ENCODE measurements around the gene KHK.
"Not testable (repeated sequence)": the region's sequence is repeated elsewhere in the genome, so short reads cannot be mapped to it uniquely, and the experiment has no call there.

KHK gene

DNA sequence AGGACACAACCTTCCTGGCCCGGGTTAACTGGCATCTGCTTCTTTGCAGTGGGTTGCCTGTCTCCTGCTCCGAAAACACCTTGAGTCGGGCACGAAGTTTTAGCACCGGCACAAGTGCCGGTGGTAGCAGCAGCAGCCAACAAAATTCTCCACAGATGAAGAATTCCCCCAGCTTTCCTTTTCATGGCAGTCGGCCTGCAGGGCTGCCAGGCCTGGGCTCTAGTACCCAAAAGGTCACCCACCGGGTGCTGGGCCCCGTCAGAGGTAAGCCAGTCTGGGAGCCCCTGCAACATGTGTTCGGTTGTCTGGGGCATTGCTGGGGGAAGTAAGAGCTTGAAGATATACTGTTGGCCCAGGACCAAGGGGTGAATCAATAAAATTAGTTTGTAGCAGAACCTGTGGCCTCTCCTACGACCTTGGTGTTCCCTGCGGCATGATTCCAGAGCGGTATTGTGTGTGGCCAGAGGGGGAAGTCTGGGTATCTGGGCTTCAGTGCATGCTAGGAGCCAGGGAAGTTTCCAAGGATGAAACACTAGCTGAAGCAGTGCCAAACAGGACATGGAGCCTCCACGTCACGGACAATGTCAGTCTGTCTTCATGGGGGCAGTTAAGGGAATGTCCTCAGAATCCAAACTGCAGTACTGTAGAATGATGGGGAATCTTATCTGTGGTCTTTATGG, 27.3 kb upstream of the KHK start:
- DNase-seq (ENCODE audit: low read depth in 4 of 4, low spot score in 1 of 4): no peak

DNA sequence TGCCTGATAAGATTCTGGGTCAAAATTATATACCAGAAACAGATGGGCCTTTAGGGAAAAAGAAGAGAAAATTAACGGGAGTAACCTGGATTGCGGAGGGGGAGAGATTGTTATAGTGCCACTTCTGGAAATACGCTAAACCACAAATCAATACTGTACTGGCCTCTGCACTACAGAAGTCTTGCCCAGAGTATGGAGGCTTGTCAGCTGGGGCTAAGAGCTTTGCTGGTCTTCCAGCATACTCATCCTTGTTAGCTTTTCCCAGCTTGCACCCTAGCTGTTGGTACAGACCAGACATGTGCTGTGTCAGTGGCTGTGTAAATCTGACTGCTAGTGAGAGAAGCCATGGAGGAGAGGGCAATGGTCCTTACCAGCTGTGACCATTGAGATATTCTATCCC, 26.2 kb upstream of the KHK start:
- no peak for DNase-seq (ENCODE audit: low read depth in 4 of 4, low spot score in 1 of 4)

DNA sequence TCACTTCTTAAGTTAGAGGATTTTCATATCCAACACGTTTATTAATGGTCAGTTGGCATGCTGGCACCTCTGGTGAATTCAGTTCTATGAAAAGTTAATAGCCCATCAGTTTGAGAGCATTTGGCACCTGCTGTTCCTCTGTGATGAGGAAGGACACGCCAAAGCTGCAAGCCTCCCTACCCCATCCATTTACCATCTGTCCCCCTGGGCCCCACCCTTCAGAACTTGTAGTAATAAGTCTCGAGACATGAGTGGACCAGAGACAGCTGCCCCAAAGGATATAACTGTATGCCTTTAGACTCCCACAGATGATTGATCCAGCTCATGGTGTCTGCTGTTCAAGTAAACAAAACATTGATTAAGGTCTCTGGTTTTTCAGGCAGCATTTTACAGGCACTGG, 21.4 kb upstream of the KHK start:
- DNase-seq (ENCODE audit: low read depth in 4 of 4, low spot score in 1 of 4): no peak

DNA sequence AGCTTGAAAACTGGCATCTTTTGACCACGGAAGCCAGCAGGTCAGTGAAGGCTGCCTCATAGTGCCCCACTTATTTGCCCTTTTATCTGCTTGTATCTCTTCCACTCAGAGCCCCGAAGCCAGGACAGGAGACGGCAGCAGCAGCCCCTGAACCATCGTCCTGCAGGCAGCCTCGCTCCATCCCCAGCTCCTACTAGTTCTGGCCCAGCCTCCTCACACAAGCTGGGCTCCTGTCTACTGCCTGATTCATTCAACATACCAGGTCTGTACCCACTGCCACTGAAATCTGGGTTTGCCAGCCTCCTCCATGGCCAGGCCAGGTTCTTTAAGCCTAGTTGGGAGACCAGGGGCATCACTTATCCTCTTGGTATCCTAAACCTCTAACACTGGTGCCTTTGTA, 19.2 kb upstream of the KHK start:
- DNase-seq (ENCODE audit: low read depth in 4 of 4, low spot score in 1 of 4): no peak

DNA sequence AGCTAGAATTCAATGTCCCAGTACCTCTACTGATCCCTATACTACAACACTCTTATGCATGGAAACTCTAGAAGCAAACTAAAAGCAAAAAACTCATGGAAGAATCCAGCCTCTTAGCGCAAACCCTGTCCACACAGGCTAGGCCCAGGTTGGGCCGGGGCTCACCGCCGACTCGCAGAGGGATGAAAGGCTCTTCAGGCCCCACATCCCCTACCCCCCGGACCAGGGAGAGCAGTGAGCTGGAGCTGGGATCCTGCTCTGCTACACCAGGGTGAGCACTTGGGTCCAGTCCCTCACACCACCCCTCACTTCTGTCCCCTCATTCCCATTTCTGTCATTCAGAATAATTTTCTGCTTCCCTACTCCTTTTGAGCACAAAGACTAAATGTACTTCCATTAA, 17.1 kb upstream of the KHK start:
- DNase-seq (ENCODE audit: low read depth in 4 of 4, low spot score in 1 of 4): no peak

DNA sequence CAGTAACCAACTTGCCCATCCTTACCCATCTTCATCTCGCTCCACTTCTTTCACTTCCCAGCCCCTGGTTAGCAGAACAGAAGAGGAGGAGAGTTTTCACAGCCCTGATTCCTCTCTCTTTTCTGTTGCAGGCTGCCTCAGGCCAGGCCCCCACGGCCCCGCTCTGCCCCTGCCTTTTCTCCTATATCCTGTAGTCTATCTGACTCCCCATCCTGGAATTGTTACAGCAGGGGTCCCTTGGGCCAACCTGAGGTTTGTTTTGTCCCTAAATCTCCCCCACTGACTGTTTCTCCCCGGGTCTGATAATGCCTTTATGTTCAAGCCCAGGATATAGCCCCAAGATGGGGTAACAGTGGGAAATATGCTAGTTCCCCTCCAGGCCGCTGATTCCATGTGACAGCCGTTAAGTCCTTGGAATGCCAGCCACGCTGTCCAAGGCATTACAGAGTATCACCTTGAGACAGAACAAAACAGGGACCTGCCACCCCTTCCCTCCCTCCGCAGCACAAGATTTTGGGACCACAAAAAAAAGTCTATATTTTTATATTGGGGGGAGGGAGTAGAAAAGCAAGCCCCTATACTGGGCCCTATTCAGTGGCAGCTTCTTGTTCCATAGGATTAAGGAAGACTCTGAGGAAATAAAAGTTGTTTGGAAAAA, 16.5 kb upstream of the KHK start:
- no peak for DNase-seq (ENCODE audit: low read depth in 4 of 4, low spot score in 1 of 4)

DNA sequence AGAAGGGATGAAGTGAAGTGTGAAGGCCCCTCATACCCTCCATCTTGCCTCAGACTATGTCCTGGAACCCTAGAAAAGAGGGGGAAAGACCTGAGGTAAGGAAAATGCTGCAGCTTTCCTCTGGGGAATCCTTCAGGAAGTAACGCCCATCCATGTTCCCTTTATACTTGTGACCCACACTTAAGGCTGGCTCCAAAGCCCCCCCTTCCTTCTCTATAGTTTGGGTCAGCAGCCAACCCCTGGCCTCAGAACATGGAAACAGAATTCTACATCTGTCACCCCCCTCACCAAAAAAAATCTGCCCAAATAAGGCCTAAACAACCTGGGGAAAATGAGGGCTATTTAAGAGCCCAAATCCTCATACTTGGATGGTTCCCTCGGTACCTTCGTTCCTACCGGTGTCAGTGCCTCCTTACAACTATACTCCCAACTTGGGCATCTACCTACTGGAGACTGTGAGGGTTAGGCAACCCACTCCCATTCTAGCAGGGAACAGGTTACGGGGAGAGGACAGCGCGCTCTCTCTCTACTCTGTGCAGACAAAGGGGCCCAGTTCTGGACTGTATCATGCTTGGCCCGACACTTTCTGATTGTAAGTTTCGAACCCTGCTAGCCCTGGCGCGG, 15.8 kb upstream of the KHK start:
- DNase-seq (ENCODE audit: low read depth in 4 of 4, low spot score in 1 of 4): no peak

DNA sequence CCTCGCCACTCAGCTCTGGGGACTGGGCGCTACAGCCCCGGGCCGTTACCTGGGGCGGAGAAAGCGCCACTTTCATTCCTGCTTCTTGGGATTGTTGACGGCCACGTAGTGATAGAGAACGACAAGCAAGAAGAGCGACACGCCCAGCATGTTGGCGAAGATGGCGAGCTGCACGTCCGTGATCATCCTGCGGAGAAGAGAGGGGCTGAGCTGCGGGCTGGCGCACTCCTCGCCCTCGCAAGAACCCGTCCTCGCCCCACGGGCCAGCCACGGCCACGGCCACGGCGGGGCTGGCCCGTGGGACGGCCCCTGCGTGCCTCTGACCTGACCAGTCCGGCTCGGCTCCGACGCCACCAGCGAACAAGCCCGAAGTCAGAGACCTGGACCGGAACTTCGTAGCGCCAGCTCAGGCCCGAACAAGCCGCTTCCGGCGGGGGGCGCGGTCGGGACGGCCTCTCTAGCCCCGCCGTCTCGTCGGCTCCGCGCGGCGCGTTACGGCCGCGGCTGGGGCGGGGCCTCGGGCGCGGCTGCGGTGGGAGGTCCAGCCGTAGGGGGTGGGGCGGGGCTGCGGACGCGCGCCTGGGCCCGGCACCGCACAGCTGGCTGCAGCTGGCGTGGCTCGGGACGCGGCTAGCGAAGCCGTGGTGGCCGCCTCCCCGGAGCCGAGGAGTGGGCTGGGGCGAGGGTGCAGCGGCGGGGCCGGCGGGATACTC, 15.1 kb upstream of the KHK start, which contains the start of gene OST4:
OST4 (minus strand) TSS at position 378 of the 713 bp plus-strand sequence.
- peak; percentile 68 to 90 (median 80) for DNase-seq (ENCODE audit: low read depth in 4 of 4, low spot score in 1 of 4)

DNA sequence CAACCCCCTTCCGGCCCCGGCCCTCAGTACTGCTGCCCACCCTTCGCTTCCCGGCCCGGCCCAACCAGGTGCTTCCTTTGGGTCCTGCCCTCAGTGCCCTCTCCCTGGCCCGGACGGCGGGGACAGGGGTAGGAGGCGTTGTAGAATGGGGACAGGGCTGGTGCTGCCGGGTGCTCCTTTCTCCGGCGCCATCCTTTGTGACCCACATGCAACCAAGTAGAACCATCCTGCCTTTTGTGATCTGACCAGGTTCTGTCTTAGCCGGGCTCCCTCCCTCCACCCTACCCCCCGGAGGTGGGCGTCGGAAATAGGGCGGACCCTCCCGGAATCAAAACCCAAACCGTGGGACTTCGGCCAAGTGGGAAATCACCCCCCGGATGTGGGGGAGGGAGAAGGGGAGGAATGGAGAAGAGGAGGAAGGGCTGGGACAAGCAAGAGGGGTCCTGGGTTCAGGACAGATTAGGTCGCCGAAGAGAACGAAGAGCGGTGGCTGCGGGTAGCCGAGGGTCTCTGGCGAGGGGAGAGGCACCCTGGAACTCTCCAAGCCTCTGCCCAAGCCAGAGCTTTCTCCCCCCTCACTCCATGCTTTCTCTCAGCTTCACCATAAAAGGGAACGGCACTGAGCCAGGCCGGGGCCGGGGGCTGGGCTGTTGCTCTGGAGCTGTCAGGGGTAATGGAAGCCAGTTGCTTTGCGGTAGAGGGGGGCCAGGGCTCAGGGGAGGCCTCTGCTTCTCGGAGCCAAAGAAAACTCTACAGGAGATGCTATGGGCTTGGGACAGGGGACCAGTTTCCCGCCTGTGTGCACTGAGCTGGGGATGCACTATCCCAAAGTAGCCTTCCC, 14.4 kb upstream of the KHK start:
- peak in 1 of 4 experiments; percentile 41 for DNase-seq (ENCODE audit: low read depth in 4 of 4, low spot score in 1 of 4)

DNA sequence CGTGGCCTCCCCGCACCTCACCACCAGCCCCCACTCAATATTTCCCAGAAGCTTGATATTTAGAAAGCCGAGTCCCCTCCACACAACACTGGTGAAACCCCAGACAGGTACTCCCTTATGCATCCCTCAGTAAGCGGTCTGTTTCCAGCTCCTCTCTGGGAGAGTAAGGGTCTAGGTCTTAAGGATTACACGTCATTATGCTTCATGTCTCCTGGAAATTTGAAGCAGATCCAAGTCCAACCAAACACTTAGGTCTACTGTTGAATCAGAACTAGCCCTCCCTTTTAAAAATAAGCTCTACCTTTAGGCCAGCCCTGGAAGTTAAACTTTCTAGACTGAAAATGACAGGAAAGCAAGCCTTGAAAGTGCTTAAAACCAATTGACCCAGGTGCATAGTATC, 13.7 kb upstream of the KHK start:
- no peak for DNase-seq (ENCODE audit: low read depth in 4 of 4, low spot score in 1 of 4)

DNA sequence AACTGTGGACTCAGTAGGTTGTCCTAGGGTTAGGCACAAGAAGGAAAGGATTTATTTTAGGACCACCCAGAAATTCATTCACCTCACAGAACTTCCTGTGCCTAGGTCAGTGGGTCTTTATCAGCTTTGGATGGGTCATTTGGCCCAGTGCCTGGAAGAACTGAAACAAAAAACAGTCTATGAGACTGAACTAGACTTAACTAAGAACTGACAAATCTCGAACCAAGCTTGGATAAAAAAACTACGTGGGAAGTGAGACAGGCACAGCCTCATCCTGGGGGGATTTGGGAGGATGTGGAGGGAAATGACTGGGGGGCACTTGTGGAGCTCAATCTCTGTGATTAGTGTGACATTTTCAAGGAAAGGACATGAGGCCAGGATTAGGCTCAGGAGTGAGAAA, 12.8 kb upstream of the KHK start:
- no peak for DNase-seq (ENCODE audit: low read depth in 4 of 4, low spot score in 1 of 4)

DNA sequence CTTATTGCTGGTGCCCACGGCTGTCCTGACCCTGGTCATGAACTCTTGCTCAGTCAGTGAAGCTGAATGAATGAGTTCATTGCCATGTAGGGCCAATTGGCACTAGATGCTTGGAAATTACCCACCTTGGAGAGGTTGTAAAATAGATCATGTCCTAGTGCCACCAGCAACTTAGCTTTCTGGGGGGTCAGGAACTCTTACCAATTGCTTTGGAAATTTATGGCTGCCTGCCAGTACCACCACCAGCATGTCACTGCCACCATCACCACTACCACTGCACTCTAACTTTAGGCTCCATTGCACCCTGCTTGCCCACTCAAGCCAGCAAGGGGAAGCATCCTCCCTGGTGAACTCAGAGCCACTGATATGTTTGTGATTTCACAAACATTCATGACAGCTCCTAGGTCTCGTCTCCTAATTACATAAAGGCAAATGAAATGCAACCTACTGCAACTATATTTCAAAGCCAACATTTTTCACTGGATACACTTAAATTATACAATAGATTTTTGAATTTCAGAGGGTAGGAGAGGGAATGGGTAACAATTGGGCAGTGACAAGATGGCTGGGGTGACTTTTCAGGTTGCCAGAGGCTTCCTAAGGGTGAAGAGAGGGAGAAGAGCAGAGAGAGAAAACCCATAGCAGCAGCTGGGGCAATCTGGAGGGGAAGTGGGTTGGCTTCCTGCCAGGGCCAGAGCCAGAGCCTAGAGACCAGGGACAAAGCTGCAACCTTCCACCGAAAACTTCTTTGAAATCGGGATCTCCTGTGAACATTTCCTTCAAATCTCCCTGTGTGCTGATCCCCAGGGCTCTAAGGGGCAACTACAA, 11.6 kb upstream of the KHK start:
- DNase-seq (ENCODE audit: low read depth in 4 of 4, low spot score in 1 of 4): no peak

DNA sequence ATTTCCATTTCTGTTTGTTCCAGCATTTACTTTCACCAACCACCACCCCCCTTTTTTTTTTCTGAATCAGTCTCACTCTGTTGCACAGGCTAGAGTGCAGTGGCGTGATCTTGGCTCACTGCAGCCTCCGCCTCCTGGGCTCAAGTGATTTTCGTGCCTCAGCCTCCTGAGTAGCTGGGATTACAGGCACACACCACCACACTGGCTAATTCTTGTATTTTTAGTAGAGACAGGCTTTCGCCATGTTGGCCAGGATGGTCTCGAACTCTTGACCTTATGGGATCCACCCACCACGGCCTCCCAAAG, 11.1 kb upstream of the KHK start:
- not testable (repeated sequence) for DNase-seq (ENCODE audit: low read depth in 4 of 4, low spot score in 1 of 4)

DNA sequence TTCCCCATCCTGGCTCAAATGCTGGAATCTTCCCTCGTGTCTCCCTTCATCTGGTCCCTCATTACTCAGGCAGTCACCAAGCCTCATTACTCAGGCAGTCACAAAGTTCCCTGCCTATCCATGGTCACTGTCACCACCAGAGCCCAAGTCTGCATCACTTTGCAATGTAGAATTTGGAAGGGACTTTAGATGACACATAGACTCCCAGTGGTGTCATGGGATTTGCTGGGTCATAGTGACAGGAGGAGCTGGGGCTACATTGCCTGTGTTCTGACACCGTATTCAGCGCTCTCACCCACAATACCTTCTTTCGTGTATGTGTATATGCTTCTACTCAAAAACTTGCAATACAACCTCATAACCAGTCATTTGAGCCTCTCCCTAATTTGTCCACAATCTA, 10.2 kb upstream of the KHK start:
- no peak for DNase-seq (ENCODE audit: low read depth in 4 of 4, low spot score in 1 of 4)

DNA sequence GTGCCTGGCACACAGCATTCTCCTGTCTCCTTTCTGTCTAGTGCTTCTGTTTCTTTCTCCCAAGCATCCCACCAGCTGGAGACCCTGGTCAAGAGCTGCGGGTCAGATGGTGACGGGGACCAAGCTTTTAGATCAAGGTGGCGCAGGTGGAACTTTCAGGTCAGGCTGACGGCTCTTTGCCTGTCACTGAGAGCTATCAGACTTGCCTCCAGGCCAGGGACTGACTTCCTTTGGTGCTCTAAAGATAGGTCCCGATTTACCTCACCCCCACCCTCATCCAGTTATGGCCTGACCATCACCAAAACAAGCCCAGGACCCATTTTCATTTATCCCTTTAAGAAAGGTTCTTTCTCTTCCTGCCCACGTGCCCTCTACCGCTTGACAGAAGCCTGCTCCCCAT, 9.3 kb upstream of the KHK start:
- no peak for DNase-seq (ENCODE audit: low read depth in 4 of 4, low spot score in 1 of 4)

DNA sequence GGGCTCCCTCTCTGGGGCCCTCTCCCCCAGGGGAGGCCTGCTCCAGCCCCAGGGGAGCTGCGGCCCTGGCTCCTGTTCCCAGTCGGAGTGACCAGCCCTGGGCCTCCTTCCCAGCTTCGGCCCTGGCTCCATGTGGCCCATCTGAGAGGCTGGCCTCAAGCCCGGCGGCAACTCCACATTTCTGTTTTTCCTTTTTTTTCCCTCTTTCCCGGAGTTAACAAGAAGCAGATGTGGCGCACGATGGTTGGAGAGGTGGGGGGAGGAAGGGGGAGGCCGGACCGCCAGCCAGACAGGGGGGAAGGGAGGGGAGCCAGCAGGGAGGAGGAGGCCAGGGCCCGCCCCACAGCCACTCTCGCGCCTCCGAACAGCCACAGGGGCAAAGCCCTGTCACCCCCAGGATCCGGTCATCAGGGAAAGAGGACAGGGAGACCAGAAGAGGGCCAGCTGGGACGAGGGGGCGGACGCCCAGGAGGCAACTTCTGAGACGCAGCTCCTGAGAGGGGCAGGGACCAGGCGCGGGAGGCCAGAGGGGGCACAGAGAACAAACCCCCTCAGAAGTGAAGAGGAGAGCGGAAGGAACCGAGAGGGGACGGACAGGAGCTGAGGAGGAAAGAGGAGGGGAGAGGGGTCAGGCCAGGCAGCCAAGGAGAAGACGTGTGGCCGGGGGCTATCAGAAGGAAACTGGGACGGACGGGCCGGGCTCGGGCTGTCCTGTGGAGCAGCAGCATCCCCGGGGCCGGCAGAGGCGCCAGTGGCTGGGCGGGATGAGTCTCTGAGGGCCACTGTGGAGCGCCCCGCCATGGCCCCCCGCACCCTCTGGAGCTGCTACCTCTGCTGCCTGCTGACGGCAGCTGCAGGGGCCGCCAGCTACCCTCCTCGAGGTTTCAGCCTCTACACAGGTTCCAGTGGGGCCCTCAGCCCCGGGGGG, 8.0 kb upstream of the KHK start, which contains the start of gene EMILIN1:
EMILIN1 (plus strand) TSS at position 349 of the 928 bp plus-strand sequence; CDS start at position 800, 451 bp downstream.
- DNase-seq (ENCODE audit: low read depth in 4 of 4, low spot score in 1 of 4): no peak

DNA sequence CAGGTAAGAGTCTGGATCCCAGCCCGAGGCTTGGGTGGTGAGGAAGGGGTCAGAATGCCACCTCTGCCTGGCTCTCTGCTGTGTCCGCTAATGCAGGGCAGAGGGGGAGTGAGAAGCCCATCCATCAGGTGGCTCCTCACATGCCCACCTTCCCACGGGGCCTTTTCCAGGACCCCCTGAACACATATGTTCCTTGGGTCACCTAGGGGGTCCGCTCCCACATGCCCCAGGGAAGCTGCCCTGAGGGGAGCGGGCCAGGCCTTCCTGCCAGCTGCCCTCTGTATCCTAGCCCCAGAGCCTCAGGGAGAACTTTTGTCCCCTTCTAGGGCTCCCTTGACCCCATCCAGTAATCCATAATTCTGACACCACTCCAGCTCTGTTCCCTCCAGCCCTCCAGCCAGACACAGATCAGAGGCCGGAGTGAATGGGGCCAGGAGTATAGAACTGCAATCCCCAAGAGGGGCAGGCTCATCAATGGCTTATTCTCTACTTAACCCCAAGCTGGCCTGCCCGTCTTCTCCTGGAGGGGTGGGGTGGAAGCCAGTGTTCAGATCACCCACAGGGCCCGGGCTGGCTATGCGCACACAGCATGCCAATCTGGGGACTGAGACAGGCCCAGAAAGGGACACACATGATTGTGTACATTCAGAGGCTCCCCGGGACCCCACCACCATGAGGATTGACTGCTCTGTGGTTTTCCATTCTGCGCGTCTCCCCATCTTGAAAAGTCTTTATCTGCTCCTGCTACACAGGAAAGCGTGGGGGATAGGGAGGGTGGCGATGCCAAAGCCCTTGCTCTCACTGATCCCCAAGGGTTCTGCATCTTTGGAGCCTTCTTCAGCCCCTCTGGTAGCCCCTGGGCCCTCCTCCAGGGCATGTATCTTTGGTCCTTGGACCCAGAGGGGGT, 7.1 kb upstream of the KHK start:
- DNase-seq (ENCODE audit: low read depth in 4 of 4, low spot score in 1 of 4): no peak

DNA sequence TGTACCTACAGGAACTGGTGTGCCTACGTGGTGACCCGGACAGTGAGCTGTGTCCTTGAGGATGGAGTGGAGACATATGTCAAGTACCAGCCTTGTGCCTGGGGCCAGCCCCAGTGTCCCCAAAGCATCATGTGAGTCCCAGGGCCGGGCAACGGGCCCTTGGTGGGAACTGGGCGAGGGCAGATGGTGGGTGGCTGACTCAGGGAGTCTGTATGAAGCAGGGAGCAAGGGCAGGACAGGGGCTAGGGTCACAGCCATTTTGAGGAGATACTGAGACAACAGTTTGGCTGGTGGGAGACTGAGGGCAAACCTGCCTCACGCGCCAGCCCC, 6.5 kb upstream of the KHK start:
- DNase-seq (ENCODE audit: low read depth in 4 of 4, low spot score in 1 of 4): no peak

Measured in stimulated activated CD4-positive, alpha-beta T cell treated with anti-CD3 and anti-CD28 coated beads, Interleukin-1b, Interleukin-23, amount 100 ng/mL, for 24 hours (primary cell).